ENCODE measurements around the gene PPM1H. TPM values are rescaled to one million over a fixed set of nuclear protein-coding genes. Genes with fewer than 3 reads are reported as not detected.

Gene PPM1H
- total RNA-seq, 2 experiments from 2014 or later = 0.07 TPM; not detected in 1

DNA sequence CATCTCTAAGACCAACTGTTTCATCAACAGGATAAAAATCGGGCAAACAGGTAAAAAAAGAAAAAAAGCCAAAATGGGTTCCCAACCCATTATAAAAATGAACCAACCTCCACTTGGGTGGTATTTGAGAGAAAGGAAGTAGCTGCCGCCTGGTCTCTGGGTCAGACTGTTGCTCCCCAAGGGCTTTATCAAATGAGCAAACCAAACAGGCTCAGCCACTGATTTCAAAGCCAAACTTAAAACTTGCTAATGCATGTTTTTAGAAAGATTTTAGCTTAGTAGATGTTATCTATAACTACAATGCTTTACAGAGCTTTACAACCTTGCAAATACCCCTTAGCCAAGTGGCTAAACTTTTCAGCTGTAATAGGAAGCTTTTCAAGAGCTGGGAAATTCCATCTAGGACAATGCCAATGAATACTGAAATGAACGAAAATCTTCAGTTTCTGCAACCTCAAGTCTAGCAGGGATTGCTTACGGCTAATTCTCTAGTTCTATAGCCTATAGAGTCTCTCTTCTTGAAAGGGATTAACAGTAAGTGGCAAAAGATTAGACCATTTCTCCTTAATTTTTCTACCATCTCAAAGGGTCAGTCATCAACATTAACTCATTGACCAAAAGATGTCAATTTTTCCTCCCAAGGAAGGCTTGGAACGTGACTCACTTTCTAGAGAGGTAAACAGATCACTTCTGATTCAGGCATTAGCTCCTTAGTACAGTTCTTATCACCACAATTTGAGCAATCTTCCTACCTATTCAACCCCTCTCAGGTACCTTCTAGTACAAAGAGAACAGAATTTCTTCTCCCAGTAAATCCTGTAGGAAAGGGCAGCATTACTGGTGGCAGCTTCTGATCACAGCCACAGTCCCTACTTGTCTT, 4.2 kb downstream of the PPM1H start:
- ATAC-seq (no peak), DNase-seq (no peak)
- no peaks in the 10 kb centered on the region for H3K36me3 Mint-ChIP-seq (ENCODE audit: low read depth)
- intact Hi-C loops (cut with micrococcal nuclease) = no loop called here
- no peak overlapping the region for H3K27ac Mint-ChIP-seq
- H3K9me3 Mint-ChIP-seq = peaks cover 1% of the 10 kb centered on the region
- TF ChIP-seq CTCF (IDR thresholded peaks at IDR 0.05) = no peak
- H3K4me1 Mint-ChIP-seq (ENCODE audit: low read depth) = peaks cover 8% of the 10 kb centered on the region
- POLR2A ChIA-PET = interaction anchor here (1.1 kb wide), 1 partner anchor 10 kb away, joined by 3 read pairs; no protein-coding TSS in a partner anchor
- CTCF ChIA-PET = no interaction called here
- H3K27me3 Mint-ChIP-seq = peaks cover 35% of the 10 kb centered on the region
- no peak overlapping the region for H3K4me3 Mint-ChIP-seq

GRCh38 chr12:62928632-62929031, 6.3 kb downstream of the PPM1H start:
- ChIA-PET POLR2A (no interaction called here), CTCF (no interaction called here)
- DNase-seq (no peak), ATAC-seq (no peak)
- intact Hi-C loops (cut with micrococcal nuclease) = no loop called here
- Mint-ChIP-seq H3K36me3 (ENCODE audit: low read depth) (no peaks in the 10 kb centered on the region), H3K27me3 (peaks cover 21% of the 10 kb centered on the region), H3K9me3 (peaks cover 1% of the 10 kb centered on the region), H3K4me3 (no peak overlapping the region), H3K4me1 (ENCODE audit: low read depth) (peaks cover 5% of the 10 kb centered on the region), H3K27ac (no peak overlapping the region)
- TF ChIP-seq CTCF (IDR thresholded peaks at IDR 0.05) = no peak

GRCh38 chr12:62925680-62926079, 9.3 kb downstream of the PPM1H start:
- Mint-ChIP-seq H3K27ac (no peak overlapping the region), H3K27me3 (peaks cover 5% of the 10 kb centered on the region), H3K9me3 (no peaks in the 10 kb centered on the region), H3K4me3 (no peak overlapping the region), H3K36me3 (ENCODE audit: low read depth) (no peaks in the 10 kb centered on the region), H3K4me1 (ENCODE audit: low read depth) (no peaks in the 10 kb centered on the region)
- ChIA-PET POLR2A (no interaction called here), CTCF (no interaction called here)
- TF ChIP-seq CTCF (IDR thresholded peaks at IDR 0.05) = no peak
- intact Hi-C loops (cut with micrococcal nuclease) = no loop called here
- DNase-seq = no peak
- no peak for ATAC-seq

DNA sequence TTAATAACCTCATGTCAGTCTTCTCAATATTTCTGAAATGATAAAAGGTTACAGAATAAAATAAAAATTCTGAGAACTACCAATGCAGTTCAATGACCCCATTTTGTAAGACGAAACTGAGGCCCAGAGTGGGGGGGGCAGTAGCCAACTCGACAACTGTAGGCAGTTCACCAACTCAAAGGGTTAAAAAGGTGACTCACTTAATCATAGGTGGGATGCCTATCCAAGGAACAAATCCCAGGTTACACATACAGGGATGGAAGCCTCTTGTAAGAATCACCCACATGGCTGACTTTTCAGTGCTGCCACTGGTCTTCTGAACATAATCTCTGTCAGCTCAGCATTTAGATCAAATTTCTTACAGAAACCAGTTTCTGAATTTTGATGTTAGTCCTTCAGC, 10.9 kb downstream of the PPM1H start:
- DNase-seq = no peak
- ChIA-PET CTCF (no interaction called here), POLR2A (no interaction called here)
- Mint-ChIP-seq H3K9me3 (no peaks in the 10 kb centered on the region), H3K36me3 (ENCODE audit: low read depth) (no peaks in the 10 kb centered on the region), H3K4me1 (ENCODE audit: low read depth) (no peaks in the 10 kb centered on the region), H3K27ac (no peak overlapping the region), H3K27me3 (peaks cover 3% of the 10 kb centered on the region), H3K4me3 (no peak overlapping the region)
- TF ChIP-seq CTCF (IDR thresholded peaks at IDR 0.05) = no peak
- ATAC-seq = no peak
- intact Hi-C loops (cut with micrococcal nuclease) = no loop called here

DNA sequence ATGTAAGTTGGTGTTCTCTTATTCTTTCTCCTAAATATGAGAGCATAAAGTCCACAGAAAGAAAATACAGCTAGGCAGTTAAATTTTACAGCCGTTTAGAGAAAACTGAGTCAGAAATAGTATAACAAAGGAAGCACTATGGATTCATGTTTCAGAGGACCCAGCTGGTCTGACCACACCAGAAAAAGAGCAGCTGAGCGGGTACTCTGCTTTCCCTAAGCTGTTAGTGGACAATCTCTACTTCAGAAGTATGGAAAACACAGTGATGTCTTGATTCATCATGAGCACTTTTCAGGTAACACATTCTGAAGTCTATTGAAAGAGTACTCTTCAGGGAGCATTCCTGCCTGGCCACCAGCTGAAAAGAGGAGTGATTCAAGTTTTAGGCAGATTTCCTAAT, 12.4 kb downstream of the PPM1H start:
- no peaks in the 10 kb centered on the region for H3K4me1 Mint-ChIP-seq (ENCODE audit: low read depth)
- CTCF ChIA-PET = interaction anchor here (1.1 kb wide), 1 partner anchor 14 kb away, joined by 4 read pairs; no protein-coding TSS in a partner anchor
- POLR2A ChIA-PET = no interaction called here

More for the DNA sequence above, 12.4 kb downstream of the PPM1H start:
- DNase-seq (no peak), ATAC-seq (no peak)
- TF ChIP-seq CTCF (IDR thresholded peaks at IDR 0.05) = no peak
- H3K9me3 Mint-ChIP-seq = no peaks in the 10 kb centered on the region
- no peak overlapping the region for H3K4me3 Mint-ChIP-seq
- H3K36me3 Mint-ChIP-seq (ENCODE audit: low read depth) = no peaks in the 10 kb centered on the region
- H3K27me3 Mint-ChIP-seq = peaks cover 3% of the 10 kb centered on the region
- intact Hi-C loops (cut with micrococcal nuclease) = no loop called here
- no peak overlapping the region for H3K27ac Mint-ChIP-seq

All from activated CD8-positive, alpha-beta T cell treated with anti-CD3 and anti-CD28 coated beads for 36 hours (primary cell).